IPS-NIHi11 (cell line): ENCODE measurements around the gene GRIK3.
"Not testable (repeated sequence)": the region's sequence is repeated elsewhere in the genome, so short reads cannot be mapped to it uniquely, and the experiment has no call there.

ENCODE experiments used
- DNase-seq: peaks from one replicate; pipeline ENCODE4 v3.0.0; 2012; ENCODE audit warnings: mixed read lengths, low spot score

GRIK3 gene

DNA sequence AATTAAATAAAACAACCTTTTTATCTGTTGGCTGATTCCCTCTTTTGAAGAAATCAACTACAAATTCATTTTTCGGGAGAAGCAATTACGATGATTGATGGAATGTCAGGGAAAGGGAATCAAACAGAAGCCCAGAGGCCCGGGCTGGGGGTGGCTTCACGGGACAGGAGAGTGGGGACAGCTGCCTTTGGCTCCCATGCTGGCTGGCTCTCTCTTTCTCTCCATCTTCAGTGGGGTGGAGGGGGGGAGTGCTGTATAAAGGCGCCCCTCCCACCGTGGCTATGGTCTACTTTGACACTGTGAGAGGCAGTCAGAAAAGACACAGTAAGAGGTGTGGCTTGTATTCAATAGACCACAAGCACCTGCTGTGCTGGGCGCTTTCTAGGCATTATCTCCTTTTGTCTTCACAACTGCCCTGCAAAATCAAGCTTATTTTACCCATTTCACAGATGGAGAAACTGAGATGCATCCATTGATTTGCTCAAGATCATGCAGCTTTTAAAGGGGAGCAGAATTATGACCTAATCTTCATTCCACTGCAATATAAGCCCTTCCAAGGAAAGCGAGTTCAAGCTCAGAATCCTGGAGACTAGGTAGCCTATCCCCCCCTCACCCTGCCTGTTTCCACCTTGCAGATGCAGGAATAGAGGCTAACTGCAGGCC, 92.9 kb downstream of the GRIK3 start:
- DNase-seq, result no peak

DNA sequence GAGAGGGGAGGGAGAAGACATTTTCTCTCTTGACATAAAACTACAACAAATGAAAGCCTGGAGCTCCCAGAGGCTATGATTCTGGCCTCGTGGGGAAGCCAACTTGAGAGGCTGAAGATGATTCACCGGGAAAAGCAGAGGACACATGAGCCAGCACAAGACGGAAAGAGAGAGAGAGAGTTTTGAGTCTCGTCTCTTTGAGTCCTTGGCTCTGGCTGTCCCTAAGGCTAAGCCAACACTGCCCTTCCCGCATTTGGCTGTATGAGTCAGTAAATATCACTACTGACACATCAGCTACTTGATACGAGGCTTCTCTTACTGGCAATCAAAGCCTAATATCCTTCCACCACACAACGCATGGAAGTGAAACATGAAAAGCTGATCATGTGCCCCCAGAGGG, 95.5 kb downstream of the GRIK3 start:
- no peak for DNase-seq

DNA sequence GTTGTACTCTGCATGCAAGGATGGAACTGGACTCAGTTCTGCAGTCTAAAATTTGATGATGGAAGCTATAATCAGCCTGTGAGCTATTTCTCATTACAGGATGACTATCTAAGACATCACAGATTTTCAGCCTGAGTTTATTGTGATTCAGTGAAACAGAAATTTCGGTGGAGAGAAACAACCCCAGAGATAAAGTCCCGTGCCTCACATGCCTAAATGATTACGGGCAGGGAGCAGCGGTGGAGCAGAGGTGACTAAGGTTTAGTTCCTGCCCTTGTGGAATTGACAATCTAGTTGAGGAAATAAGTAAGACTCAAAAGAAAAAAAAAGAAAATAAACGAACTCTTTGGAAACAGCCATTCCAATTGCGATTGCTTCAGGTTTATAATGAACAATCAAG, 96.9 kb downstream of the GRIK3 start:
- DNase-seq, result no peak

DNA sequence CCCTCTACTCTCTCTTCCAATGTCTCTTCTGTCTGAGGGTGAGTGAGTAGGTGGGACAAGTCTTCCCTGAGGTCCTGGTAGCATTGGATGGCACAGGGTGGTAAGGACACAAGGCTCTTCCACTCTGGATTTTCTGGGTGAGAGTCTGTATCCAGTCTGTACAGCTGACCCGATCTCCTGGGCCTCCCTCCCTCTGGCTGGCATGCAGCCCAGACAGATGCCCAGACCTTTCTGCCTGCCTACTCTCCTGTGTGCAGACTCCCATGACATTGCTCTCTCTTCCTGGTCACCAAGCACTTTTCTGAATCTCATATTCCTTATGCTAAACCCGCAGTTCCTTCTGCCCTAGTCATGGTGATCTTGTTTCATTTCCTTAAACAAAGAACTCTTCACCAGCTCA, 100.3 kb downstream of the GRIK3 start:
- DNase-seq, result no peak

DNA sequence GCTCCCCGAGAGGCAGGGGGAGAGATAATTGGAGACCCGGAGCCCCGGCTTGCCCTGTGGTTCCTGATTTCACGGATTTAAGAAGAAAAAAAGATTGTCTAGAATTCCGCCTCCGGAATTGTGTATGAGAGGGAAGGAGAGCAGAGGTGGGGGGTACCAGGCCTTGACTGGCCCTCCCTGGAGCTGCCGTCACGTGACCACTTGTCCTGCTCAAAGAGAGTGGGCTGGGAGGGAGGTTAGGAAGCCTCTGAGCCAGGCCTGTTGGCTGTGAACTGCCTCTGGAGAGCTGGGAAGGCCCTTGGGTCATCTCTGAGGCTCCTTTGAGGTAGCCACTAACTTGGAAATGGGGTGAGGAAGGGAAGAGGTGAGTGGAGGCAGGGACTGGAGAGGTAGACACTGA, 106.5 kb downstream of the GRIK3 start:
- DNase-seq, result no peak

DNA sequence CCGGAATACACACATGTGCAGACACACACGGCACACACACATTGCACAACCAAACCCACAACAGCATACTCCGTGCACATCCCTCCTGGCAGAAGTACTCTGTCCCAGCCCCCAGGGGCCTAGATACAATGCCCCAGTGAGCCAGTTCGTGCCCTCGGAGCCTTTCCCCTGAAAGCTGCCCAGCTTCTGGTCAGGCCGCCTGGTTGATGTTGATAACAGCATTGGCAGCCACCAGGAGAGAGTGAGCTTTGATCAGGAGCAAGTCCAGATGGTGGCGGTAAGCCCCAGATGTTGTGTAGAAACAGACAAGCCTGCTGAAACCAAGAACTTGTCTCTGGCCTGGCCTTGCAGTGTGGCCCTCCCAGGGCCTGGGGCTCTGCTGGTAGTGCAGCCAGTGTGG, 109.1 kb downstream of the GRIK3 start:
- DNase-seq, result no peak

DNA sequence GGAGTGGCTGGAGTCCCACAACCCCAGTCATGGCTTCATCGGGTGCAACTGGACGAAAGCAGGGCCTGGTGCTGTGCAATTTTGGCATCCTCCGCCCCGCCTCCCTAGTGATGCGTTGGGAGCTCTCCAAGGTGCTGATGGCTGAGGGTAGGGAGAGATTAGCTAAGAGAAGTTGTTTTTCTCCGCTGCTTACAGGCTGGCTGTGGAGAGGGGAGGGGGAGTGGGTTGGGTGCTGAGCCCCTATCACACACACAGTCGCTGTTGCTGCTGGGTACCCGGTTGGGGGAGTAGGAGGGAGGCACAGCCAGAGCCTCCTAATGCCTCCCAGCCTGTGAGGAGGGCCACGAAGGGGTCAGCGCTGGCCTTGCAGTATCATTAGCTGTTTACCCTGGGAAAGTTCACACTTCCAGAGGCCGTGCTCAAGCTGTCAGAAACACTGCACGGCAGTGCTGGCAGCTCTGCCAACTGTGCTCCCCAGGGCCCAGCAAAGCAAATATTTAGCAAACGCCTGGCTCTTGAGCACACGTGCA, 110.0 kb downstream of the GRIK3 start:
- peak; percentile 88 for DNase-seq

DNA sequence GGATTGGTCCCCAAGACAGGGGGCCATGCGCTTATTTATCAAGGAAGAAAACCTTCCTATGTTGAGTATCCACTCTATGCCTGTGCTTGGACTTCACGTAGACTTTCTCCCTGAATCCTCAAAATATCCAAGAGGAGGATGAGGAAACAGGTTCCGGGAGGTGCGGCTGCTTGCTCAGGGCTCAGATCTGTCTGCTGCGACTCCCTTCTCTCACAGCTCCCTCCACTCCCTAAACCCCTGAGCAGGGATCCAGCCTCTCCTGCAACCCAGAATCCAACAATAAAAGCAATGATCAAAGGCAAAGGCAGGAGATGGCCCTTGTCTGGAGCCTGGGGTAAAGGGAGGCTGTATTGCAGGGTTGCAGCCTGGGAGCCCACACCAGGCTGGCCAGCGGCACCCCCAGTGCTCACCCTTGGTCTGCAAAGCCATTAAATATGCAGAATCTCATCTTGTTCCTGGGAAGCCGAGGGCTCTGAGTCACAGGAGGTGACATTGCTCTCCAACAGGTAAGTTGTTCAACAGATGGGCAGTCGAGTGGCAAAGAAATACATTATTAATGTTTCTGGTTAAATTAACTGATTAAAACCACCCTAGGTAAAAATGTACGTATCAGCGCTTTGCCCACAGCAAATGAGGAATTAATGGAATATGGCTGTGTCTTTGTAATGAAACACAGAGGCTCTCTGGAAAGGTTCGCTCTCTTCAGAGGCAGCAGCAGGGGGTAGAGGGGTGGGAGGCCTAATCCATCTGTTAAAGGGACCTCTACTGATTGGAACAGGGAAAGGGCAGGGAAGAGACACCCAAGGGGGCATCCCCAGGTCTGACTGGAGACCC, 111.5 kb downstream of the GRIK3 start:
- DNase-seq, result no peak

DNA sequence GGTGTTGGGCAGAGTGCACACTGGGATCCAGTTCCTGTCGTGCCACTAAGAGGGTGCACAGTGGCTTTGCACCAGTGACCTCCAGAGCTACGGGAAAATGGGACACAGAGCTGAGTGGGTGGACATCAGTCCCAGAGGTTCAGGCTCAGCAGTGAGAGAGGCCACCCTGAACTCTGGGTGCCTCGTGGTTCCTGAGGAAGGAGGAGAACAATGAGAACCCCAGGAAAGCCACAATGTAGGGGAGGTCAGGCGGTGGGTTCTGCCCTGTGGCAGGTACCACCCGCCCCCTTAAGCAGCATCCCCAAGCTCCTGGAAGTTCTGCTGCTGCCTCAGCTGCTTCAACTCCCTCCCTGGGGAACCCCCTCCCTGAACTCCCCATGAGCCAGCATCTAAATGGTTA, 112.2 kb downstream of the GRIK3 start:
- DNase-seq, result no peak

DNA sequence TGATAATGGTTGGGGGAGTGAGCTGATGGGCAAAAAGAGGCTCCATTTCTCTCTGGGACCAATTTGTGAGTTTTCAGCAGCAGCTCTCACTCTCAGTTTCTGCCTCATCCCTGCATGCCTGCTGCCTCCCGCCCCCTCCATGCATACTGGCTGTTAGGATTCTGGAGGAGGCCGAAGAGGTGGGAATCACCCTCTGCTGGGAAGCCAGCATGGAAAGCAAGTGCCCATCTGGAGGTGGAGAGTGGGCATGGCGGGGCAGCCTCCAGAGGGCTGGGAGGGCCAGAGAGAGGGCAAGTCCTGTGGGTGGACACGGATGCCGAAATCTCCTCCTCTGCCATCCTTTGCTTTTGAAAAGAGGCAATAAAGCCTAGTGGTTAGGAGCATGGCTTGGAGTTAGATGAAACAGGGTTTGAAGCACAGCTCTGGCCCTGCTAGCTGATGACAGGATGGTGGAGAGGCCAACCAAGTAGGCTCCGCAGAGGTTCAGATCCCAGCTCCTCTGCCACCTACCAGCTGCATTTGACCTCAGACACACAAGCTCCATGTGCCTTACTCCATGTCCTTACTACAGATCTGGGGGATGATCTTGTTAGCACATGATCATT, 113.4 kb downstream of the GRIK3 start:
- no peak for DNase-seq

DNA sequence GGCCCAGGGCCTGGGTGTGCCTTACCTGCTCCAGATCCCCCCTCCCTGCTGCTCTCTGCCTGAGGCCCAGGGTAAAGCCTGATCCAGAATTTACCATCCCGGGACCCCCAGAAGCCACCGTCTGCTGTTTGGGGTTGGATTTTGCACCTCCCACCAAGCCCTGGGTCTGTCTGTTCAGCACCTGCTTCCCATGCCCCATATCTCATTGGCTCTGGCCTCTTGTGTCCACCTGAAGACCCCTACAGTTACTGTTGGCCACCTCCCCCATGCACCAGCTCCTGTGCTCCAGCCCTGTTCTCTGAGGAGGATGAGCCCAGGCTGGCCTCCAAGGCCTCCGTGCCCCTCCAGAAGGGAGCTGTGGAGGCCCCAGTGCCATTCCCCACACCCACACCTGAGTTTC, 113.9 kb downstream of the GRIK3 start:
- DNase-seq, result no peak

DNA sequence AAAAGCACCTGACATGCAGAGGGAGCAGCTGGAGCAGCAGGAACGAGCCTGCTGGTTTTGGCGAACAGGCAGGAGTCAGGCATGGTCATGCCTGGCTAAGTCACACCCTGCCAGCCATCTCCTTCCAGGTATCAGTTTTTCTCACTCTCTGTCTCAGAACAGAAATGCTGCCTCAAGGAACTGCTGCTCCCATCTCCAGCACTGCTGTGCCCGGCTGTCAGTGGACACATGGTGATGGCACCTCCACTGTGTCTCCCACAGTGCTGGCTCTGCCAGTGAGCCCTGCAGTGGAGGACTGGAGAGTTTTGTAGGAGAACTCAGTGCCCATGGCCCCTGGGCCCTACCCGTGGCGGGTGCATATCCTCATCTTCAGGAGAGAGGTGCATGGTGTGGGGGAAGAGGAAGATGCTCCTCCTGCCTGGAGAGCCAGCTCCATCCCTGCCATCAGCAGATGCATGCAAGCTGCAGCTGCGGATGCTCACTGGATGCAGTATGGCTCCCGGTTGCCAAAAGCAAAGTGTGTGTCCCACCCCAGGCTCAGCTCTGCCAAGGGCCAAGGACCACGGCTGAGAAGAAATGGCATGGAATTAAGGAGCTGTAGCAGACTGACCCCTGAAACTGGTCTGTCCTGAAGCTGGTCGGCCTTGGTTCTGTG, 114.7 kb downstream of the GRIK3 start:
- no peak for DNase-seq

DNA sequence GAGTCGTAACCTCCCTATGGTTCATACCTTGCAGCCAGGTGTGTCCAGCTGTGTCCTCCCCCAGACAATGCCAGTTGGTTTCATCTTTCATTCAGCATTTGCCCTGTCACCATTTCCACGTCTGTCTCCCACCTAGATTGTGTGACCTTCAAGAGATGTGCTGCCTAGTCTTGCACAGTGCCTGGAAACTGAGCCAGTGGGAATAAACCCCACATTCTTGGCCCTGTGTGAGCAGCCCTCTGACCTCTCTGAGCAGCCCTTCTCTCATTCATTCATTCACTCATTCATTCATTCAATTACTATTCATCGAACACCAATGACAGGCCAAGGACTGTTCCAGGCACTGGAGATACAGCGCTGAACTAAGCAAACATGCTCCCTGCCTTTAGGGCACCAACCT, 115.7 kb downstream of the GRIK3 start:
- DNase-seq, result no peak

DNA sequence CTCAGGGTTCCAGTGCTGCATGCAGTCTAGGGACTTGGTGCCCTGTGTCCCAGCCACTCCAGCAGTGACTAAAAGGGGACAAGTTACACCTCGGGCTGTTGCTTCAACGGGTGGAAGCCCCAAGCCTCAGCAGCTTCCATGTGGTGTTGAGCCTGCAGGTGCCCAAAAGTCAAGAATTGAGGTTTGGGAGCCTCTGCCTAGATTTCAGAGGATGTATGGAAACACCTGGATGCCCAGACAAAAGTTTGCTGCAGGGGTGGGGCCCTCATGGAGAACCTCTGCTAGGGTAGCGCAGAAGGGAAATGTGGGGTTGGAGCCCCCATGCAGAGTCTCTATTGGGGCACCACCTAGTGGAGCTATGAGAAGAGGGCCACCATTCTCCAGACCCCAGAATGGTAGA, 117.8 kb downstream of the GRIK3 start:
- DNase-seq, result not testable (repeated sequence)

DNA sequence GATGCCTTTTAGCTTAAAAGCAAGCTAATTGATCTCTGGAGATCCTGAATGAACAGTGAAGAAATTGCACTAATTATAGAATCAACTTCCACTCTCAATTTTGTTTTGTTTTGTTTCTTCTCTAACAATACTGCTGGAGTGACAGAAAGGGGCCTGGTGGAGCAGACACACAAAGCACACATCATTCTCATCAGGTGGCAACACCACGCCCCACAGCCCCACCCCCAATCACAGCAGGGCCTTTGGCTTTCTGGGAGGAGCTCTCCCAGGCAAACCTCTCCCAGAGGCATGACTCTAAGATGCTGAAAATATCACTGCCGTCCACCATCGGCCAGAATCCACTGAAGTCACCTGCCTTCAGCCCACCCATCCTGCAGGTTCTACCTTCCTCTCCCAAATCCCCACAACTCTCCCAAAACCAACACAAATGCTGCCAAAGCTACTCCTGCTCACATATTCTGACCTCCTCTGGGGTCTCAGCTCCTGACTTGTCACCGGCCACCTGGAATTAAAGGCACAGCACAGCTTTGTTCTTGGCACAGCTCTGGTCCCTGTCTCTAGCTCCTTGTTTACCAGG, 120.7 kb downstream of the GRIK3 start:
- peak; percentile 58 for DNase-seq

DNA sequence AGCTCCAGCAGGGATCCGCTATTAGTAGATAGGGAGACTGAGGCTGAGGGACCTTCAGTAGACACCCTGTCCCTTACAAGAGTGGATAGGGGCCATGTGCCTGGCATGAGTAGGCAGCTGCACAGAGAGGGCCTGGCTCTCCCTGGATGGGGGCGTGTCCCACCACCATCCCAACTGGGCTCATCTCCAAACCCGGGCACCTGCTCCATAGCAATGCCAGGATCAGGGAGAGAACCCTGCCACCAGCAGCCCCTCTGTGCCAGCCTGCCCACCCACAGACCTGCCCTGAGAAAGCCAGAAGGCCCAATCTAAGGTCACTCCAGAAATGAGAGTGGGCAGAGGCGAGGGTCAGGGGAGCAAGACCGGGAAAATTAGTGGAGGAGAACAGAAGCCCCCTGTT, 121.3 kb downstream of the GRIK3 start:
- DNase-seq, result no peak

DNA sequence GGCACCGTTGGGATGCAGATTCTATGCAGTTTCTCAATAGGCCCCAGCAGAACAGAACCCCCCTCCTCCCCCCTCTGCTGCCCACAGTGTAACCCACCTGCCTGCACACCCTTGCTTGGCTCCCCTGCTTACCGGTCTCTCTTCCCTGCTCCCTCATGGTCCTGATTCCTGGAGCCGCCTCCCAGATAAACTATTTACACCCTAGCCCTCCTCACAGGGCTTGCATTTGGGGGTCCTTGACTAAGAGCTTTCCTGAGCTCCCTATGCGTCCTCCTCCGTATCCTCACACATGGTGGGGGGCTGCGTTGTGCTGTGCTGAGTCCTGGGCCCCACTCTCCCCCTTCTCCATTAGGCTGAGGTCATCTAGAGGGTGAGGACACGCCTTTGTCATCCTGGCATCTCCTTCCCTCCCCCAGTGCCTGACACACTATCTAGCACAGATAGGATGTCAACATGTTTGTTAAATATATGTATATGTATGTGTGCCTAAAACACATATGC, 121.9 kb downstream of the GRIK3 start:
- no peak for DNase-seq

DNA sequence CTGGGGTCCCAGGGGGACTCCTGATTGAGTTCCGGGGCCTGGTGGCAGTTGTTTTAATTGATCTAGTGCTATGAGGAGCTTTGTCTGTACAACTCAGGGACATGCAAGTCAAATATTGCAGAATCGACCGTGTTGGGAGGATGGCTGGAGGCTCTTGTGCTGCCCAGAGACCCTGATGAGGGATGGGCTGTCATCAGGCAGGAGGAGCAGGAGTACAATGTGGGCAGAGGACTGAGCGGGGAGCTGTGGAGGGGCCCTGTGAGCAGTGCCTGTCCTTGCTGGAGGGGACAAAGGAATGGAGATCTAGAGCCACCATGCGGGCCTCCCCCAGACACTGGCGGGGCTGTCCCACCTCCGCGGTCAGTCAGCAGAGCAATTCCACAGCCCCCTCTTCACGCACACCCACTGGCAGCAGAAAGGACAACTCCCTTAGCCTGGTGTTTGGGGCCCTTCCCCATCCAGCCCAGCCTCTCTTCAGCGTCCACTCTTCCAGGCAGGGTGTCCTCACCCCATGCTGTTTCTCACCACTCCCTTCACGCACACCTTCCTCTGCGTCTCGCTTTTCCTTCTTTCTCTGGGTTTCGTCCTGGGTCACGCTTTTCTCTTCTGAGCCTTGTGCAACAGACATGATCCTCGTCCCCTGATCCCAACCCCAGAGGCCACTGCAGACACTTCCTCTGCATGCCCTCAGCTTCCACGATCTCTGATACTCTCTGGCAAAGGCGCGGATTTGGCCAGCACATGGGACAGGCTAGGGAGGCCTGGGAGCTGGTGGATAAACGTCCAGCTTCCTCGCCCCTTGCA, 122.6 kb downstream of the GRIK3 start:
- no peak for DNase-seq

DNA sequence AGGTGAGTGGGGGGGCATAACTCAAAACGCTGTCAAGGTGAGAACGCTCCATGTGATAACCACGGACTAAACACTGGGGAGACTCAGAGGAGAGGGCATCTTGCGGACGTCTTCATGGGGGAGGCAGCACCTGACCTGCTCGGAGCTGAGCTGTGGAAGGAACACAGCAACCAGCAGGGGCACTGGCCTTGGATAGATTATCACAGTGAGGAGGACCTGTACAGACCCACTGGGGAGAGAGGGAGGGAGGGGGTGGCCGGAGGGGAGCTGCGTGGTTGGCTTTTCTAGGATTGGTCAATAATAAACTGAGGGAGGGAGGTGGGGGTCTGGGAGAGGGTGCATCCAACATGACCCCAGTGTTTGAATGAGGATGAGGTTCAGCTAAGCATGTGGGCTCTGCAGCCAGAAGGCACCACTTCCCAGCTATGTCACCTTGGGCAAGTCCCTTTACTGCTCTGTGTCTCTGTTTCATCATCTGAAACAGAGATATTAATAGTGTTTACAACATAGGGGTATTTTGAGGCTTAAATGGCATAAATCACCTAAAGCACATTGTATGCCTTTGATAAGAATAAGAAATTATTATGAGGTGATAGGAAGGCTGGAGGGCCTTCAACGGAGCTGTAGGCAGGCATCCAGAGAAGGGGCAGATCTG, 123.3 kb downstream of the GRIK3 start:
- no peak for DNase-seq

DNA sequence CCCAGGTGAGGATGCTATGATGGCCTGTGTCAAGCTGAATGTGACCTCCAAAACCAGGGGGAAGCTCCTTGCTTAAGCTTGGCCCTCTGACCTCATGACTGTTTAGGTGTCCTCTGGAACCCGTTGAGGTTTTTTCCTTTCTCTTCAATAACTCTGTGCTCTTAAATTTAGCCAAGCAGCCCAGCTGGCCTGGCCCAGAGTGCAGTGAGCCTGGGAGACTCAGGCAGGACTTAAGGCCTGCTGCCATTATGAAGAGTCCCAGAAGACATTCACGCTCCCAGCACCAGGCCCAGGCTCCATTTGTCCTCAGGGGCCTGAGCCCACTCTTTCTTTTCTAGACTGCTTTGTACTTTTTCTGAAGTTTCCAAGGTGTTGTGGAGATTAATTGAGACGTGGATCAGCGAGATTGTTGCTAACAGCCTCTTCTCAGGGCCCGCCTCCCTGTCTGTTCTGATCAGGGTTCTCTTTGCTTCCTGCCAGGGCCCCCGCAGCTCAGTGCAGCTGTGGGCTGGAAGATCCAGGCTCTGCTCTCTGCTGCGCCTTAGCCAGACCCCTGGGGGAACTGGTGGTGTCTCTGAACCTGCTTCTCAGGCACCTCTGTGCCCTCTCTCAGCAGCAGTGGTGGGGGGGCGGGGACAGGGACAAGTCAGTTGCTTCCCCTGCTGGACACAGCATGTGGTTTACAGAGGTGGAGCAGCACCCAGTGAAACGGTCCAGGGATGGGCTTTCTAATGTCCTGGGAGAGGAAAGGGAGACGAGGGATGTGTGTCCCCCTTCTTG, 124.2 kb downstream of the GRIK3 start:
- DNase-seq, result no peak
